HG02840 (cell line): ENCODE data around the gene AGBL1.
"Not testable (repeated sequence)": the region's sequence is repeated elsewhere in the genome, so short reads cannot be mapped to it uniquely, and the experiment has no call there.

Source experiments
- ATAC-seq: cut with Tn5 transposase; IDR thresholded peaks from one replicate; pipeline ENCODE4 v1.9.1; 2021; ENCODE audit warnings: mild to moderate bottlenecking, moderate library complexity, moderate number of reproducible peaks; ENCODE audit not compliant: unreplicated experiment, low FRiP score

Gene AGBL1

GRCh38 chr15:86377914-86378313 is 298.2 kb downstream of the AGBL1 start:
- no peak for ATAC-seq

GRCh38 chr15:86382341-86382740 is 302.7 kb downstream of the AGBL1 start:
- ATAC-seq = no peak

GRCh38 chr15:86383611-86384010 is 303.9 kb downstream of the AGBL1 start:
- ATAC-seq = no peak

- ATAC-seq = no peak
Observed at GRCh38 chr15:86384186-86384585, 304.5 kb downstream of the AGBL1 start.

- ATAC-seq = no peak
Observed at GRCh38 chr15:86392296-86392695, 312.6 kb downstream of the AGBL1 start.

GRCh38 chr15:86392874-86393273 is 313.2 kb downstream of the AGBL1 start:
- ATAC-seq = no peak

- no peak for ATAC-seq
Observed at GRCh38 chr15:86394866-86395265, 315.2 kb downstream of the AGBL1 start.

- ATAC-seq = no peak
Observed at GRCh38 chr15:86399041-86399954, 319.6 kb downstream of the AGBL1 start.

GRCh38 chr15:86403221-86403620 is 323.6 kb downstream of the AGBL1 start:
- ATAC-seq = no peak

- no peak for ATAC-seq
Observed at GRCh38 chr15:86403914-86404583, 324.4 kb downstream of the AGBL1 start.

- ATAC-seq = no peak
Observed at GRCh38 chr15:86408261-86408660, 328.6 kb downstream of the AGBL1 start.

- ATAC-seq = no peak
Observed at GRCh38 chr15:86411916-86412315, 332.2 kb downstream of the AGBL1 start.

- no peak for ATAC-seq
Observed at GRCh38 chr15:86413191-86413590, 333.5 kb downstream of the AGBL1 start.

- ATAC-seq = no peak
Observed at GRCh38 chr15:86425746-86426145, 346.1 kb downstream of the AGBL1 start.

- no peak for ATAC-seq
Observed at GRCh38 chr15:86432861-86433260, 353.2 kb downstream of the AGBL1 start.

GRCh38 chr15:86433983-86434382 is 354.3 kb downstream of the AGBL1 start:
- no peak for ATAC-seq

GRCh38 chr15:86439614-86440013 is 359.9 kb downstream of the AGBL1 start:
- ATAC-seq = no peak

GRCh38 chr15:86444527-86444926 is 364.9 kb downstream of the AGBL1 start:
- ATAC-seq = no peak

- ATAC-seq = no peak
Observed at GRCh38 chr15:86445579-86446252, 366.0 kb downstream of the AGBL1 start.

GRCh38 chr15:86446253-86446640 is 366.6 kb downstream of the AGBL1 start:
- no peak for ATAC-seq

GRCh38 chr15:86465470-86466039 is 385.9 kb downstream of the AGBL1 start:
- ATAC-seq = not testable (repeated sequence)
